HFFc6 (cell line): Measurements from ENCODE around the gene LRRK1. TPM values are rescaled to one million over a fixed set of nuclear protein-coding genes. Genes with fewer than 3 reads are reported as not detected.
"Not testable (repeated sequence)": the region's sequence is repeated elsewhere in the genome, so short reads cannot be mapped to it uniquely, and the experiment has no call there.

Experiments
- DNase-seq: peaks from one replicate; pipeline ENCODE4 v3.0.0-alpha.2; 2018
- H3K27ac Mint-ChIP-seq: 2 replicates; pipeline ENCODE4 v1.8.0; 2020; ENCODE audit warnings: mild to moderate bottlenecking, mixed read lengths
- H3K27me3 Mint-ChIP-seq: 2 replicates; pipeline ENCODE4 v1.8.0; 2021; ENCODE audit warnings: mild to moderate bottlenecking, moderate library complexity, mixed read lengths; ENCODE audit not compliant: insufficient read depth
- H3K36me3 Mint-ChIP-seq: 2 replicates; pipeline ENCODE4 v1.8.0; 2021; ENCODE audit warnings: low read depth, mixed read lengths
- H3K4me1 Mint-ChIP-seq: 2 replicates; pipeline ENCODE4 v1.8.0; 2020; ENCODE audit warnings: low read depth, mixed read lengths
- H3K4me3 Mint-ChIP-seq: 2 replicates; pipeline ENCODE4 v1.8.0; 2020; ENCODE audit warnings: mild to moderate bottlenecking, moderate library complexity, mixed read lengths
- H3K9me3 Mint-ChIP-seq: 2 replicates; pipeline ENCODE4 v1.8.0; 2020; ENCODE audit warnings: mild to moderate bottlenecking, mixed read lengths
- total RNA-seq, 6 experiments: library from RNA; stranded (reverse); fragmentation: NEBNext Ultra II Directional; extraction: Animal tissue kit (Norgen Biotek cat#: 25700); gene quantifications; 2 replicates in 1 of 6; 3 replicates in 5 of 6; pipeline ENCODE4 v1.2.3, GENCODE V29; 2021
- TF ChIP-seq, protein P1 (sequence below): fragments of 200-600 bp; sonication (generic); IDR thresholded peaks from 2 replicates; pipeline ENCODE4 v1.5.0; 2021; ENCODE audit warnings: antibody characterized with exemption, mild to moderate bottlenecking

LRRK1 gene
- total RNA-seq, 6 experiments from 2014 or later: 11.4 to 14.8 (median 13.5) TPM

DNA sequence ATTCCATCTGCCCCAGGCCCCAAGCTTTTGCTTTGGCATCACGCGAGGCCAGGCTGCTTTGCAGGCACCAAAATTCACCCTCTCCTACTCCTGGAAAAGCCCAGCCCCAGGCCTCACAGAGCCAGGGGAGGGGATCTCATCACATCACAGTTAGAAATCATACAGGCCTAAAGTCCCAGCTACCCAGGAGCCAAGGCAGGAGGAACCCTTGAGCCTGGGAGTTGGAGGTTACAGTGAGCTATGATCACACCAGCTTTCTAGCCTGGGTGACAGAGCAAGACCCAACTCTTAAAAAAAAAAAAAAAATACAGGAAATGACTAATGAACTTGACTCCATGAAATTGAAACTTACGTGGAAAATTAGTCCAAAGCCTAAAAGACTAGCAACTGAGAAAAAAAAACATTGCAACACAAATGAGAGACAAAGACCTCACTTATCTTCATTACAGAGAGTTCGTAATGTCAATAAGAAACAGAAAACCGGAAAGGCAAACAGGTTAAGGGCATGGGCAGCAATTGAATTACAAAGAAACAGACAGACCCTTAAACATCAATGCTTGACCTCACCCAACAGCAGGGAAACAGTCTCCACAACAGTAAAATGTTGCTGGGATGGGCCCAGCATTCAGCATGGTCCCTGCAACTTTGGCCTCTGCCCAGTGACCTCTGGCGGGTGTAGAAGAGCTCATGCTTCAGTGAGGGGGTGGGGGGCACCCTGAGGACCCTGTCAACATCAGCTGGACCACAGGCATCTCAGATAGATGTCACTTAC lies 151.5 kb downstream of the LRRK1 start:
- peak; percentile 73 for DNase-seq
- TF ChIP-seq, protein P1, sequence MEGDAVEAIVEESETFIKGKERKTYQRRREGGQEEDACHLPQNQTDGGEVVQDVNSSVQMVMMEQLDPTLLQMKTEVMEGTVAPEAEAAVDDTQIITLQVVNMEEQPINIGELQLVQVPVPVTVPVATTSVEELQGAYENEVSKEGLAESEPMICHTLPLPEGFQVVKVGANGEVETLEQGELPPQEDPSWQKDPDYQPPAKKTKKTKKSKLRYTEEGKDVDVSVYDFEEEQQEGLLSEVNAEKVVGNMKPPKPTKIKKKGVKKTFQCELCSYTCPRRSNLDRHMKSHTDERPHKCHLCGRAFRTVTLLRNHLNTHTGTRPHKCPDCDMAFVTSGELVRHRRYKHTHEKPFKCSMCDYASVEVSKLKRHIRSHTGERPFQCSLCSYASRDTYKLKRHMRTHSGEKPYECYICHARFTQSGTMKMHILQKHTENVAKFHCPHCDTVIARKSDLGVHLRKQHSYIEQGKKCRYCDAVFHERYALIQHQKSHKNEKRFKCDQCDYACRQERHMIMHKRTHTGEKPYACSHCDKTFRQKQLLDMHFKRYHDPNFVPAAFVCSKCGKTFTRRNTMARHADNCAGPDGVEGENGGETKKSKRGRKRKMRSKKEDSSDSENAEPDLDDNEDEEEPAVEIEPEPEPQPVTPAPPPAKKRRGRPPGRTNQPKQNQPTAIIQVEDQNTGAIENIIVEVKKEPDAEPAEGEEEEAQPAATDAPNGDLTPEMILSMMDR: no peak
- Mint-ChIP-seq H3K9me3 (no peaks in the 10 kb centered on the region), H3K27ac (peak overlapping the region; percentile 99), H3K4me3 (peak overlapping the region; percentile 78), H3K36me3 (peaks cover 7% of the 10 kb centered on the region), H3K27me3 (no peaks in the 10 kb centered on the region; the same call in 1 of the 2 replicates), H3K4me1 (peaks cover 42% of the 10 kb centered on the region)

DNA sequence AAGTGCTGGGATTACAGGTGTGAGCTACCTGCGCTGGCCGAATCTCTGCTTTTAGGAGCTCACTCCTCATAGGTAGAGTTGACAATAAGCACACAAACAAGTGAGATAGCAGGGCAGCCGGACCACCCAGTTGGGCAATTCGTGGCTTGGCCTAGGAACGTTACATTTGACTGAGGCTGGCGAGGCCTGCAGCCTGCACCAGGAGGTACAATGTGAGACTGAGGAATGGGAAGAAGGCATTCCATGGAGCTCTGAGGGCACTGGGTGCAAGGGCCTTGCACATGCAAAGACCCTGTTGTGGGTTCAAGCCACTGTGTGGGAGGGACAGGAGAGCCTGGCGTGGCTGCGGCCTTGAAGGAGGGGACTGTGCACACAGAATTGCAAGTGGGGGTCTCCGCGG lies 152.5 kb downstream of the LRRK1 start:
- peaks cover 42% of the 10 kb centered on the region for H3K4me1 Mint-ChIP-seq
- peaks cover 7% of the 10 kb centered on the region for H3K36me3 Mint-ChIP-seq
- peak overlapping the region; percentile 16; the same call in 1 of the 2 replicates for H3K4me3 Mint-ChIP-seq
- H3K27ac Mint-ChIP-seq: peak overlapping the region; percentile 99
- H3K9me3 Mint-ChIP-seq: no peaks in the 10 kb centered on the region
- no peaks in the 10 kb centered on the region; the same call in 1 of the 2 replicates for H3K27me3 Mint-ChIP-seq
- no peak for DNase-seq
- TF ChIP-seq, protein P1: no peak

- not testable (repeated sequence) for H3K36me3 Mint-ChIP-seq, H3K4me3 Mint-ChIP-seq, H3K9me3 Mint-ChIP-seq, DNase-seq, H3K27me3 Mint-ChIP-seq
- peaks cover 42% of the 10 kb centered on the region for H3K4me1 Mint-ChIP-seq
- H3K27ac Mint-ChIP-seq: peak overlapping the region; percentile 99
Measured at GRCh38 chr15:101072235-101072634, 153.1 kb downstream of the LRRK1 start.

- not testable (repeated sequence) for H3K27me3 Mint-ChIP-seq, H3K27ac Mint-ChIP-seq, DNase-seq, H3K9me3 Mint-ChIP-seq, H3K4me3 Mint-ChIP-seq, H3K4me1 Mint-ChIP-seq, H3K36me3 Mint-ChIP-seq
Measured at GRCh38 chr15:101077806-101078668, 158.9 kb downstream of the LRRK1 start.

DNA sequence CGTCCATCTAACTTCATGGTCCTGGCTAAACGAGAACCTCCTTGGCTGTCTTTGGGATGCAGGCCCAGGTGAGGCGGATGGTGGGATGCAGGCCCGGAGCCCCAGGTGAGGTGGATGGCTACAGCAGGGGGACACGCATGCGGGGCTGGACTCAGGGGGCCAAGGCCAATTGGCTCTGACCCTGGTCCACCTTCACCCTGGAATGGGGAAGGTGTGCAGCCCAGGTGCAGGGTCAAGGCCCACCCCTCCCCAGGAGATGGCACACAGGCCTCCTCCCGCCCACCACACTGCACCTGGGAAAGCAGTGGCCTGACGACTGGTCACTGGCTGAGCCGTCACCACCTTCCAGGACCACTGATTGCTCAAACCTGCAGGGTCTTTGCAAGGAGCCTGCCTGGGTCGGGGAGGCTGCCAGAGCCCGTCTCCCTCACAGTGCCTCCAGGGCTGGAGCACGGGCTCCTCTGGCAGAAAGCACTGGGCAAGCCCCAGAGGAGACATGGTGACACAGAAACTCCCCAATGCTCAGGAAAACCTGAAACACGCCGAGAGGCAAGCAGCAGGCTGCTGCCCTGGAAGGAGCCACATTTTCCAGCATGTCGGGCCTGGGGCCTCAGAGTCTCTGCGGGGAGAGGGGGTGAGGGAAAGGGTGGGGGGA lies 159.6 kb downstream of the LRRK1 start:
- H3K27ac Mint-ChIP-seq: no peak overlapping the region

GRCh38 chr15:101081900-101082299 lies 162.7 kb downstream of the LRRK1 start:
- Mint-ChIP-seq H3K4me1 (no peaks in the 10 kb centered on the region), H3K9me3 (no peaks in the 10 kb centered on the region), H3K27me3 (peaks cover 2% of the 10 kb centered on the region), H3K27ac (no peak overlapping the region), H3K4me3 (no peak overlapping the region), H3K36me3 (no peaks in the 10 kb centered on the region)
- TF ChIP-seq, protein P1: no peak
- no peak for DNase-seq

More for the DNA sequence above, 159.6 kb downstream of the LRRK1 start:
- Mint-ChIP-seq H3K4me3 (no peak overlapping the region), H3K9me3 (no peaks in the 10 kb centered on the region), H3K4me1 (no peaks in the 10 kb centered on the region), H3K36me3 (no peaks in the 10 kb centered on the region), H3K27me3 (peaks cover 2% of the 10 kb centered on the region)
- no peak for DNase-seq
- TF ChIP-seq, protein P1: no peak
